DOHH2 (cell line): ENCODE measurements around the gene COBLL1.

Source experiments
- H3F3A ChIP-seq: fragments of 200-600 bp; sonication (generic), shearing (Covaris generic); 2 replicates; pipeline ENCODE4 v1.6.0; 2016; ENCODE audit warnings: antibody characterized with exemption, mild to moderate bottlenecking; ENCODE audit not compliant: control insufficient read depth, insufficient read depth
- H3K27ac ChIP-seq: fragments of 200-600 bp; sonication (generic); 2 replicates; pipeline ENCODE4 v1.5.1; 2014; ENCODE audit warnings: low read depth, mild to moderate bottlenecking, low read length, moderate library complexity
- H3K27me3 ChIP-seq: fragments of 200-600 bp; sonication (generic); 2 replicates; pipeline ENCODE4 v1.6.1; 2014; ENCODE audit warnings: mild to moderate bottlenecking, low read length, mixed read lengths; ENCODE audit not compliant: control insufficient read depth
- H3K36me3 ChIP-seq: fragments of 200-600 bp; sonication (generic); 2 replicates; pipeline ENCODE4 v1.6.1; 2014; ENCODE audit warnings: mild to moderate bottlenecking, low read length, moderate library complexity, mixed read lengths; ENCODE audit not compliant: control insufficient read depth
- H3K4me1 ChIP-seq: fragments of 200-600 bp; sonication (generic); 2 replicates; pipeline ENCODE4 v1.6.1; 2014; ENCODE audit warnings: mild to moderate bottlenecking, low read length, mixed read lengths; ENCODE audit not compliant: control insufficient read depth
- H3K4me2 ChIP-seq: fragments of 200-600 bp; sonication (generic); 2 replicates; pipeline ENCODE4 v1.6.0; 2014; ENCODE audit warnings: mild to moderate bottlenecking, low read length, moderate library complexity
- H3K4me3 ChIP-seq: fragments of 200-600 bp; sonication (generic); 2 replicates; pipeline ENCODE4 v1.5.1; 2014; ENCODE audit warnings: mild to moderate bottlenecking, low read length, mixed read lengths
- H3K79me2 ChIP-seq: fragments of 200-600 bp; sonication (generic); 2 replicates; pipeline ENCODE4 v1.6.1; 2014; ENCODE audit warnings: mild to moderate bottlenecking, low read length, mixed read lengths; ENCODE audit not compliant: control insufficient read depth
- H3K9me2 ChIP-seq: fragments of 200-600 bp; sonication (generic); replicated peaks from 2 replicates; pipeline ENCODE4 v1.6.1; 2014; ENCODE audit warnings: mild to moderate bottlenecking, low read length, mixed read lengths; ENCODE audit not compliant: control insufficient read depth
- H3K9me3 ChIP-seq: fragments of 200-600 bp; sonication (generic); 2 replicates; pipeline ENCODE4 v1.6.1; 2014; ENCODE audit warnings: antibody characterized with exemption, low read length, mixed read lengths; ENCODE audit not compliant: control insufficient read depth, insufficient read depth
- H4K20me1 ChIP-seq: fragments of 200-600 bp; sonication (generic); 2 replicates; pipeline ENCODE4 v1.6.0; 2014; ENCODE audit warnings: low read depth, mild to moderate bottlenecking, antibody characterized with exemption, low read length, moderate library complexity; ENCODE audit not compliant: control insufficient read depth, insufficient read depth
- CTCF ChIP-seq: fragments of 200-600 bp; sonication (generic); IDR thresholded peaks from one replicate; pipeline ENCODE4 v1.5.1; 2014; ENCODE audit warnings: antibody characterized with exemption, mild to moderate bottlenecking, low read depth, low read length; ENCODE audit not compliant: poor library complexity, severe bottlenecking
- EZH2phosphoT487 ChIP-seq: fragments of 200-600 bp; sonication (generic); IDR thresholded peaks from 2 replicates; pipeline ENCODE4 v1.6.1; 2017; ENCODE audit warnings: borderline replicate concordance, mild to moderate bottlenecking, antibody characterized with exemption, low read length, moderate library complexity, mixed read lengths

The COBLL1 gene

DNA sequence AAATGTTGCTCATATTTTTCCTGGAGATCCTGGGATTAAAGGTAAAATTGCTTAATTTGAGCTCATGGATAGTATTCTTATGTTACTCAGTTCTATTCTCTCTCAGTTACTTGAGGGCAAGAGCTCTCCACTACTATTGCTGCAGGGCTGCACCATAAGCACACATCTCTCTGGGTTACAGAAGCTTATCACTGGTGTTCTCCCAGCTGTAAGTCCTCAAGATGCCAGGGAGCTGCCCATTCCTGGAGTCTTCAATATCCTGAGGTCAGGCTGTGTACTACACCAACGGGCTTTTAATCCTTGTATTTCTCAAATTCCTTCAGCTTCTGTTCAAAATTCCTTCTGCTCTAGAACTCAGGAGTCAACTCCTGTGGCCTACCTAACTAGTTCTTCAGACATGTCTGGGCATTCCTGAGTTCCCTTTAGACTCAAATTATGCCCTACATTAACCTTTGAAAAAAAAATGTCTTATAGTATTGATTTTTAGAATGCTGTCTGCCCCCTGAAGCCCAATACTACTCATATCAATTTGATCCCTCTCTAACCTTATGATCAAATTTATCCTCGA lies 17.7 kb upstream of the COBLL1 start:
- no peaks in the 10 kb centered on the region for H3K36me3 ChIP-seq
- no peak for TF ChIP-seq CTCF
- TF ChIP-seq EZH2phosphoT487 = no peak
- no peaks in the 10 kb centered on the region for H3F3A ChIP-seq
- H3K4me3 ChIP-seq = no peak overlapping the region
- H4K20me1 ChIP-seq = no peaks in the 10 kb centered on the region
- H3K27me3 ChIP-seq = no peaks in the 10 kb centered on the region
- H3K4me1 ChIP-seq = no peaks in the 10 kb centered on the region
- H3K79me2 ChIP-seq = no peaks in the 10 kb centered on the region
- H3K9me3 ChIP-seq = no peaks in the 10 kb centered on the region
- H3K4me2 ChIP-seq = no peak overlapping the region
- no peaks in the 10 kb centered on the region for H3K9me2 ChIP-seq
- H3K27ac ChIP-seq = no peak overlapping the region

- no peaks in the 10 kb centered on the region for H4K20me1 ChIP-seq
- no peak overlapping the region for H3K4me2 ChIP-seq
- H3K79me2 ChIP-seq = no peaks in the 10 kb centered on the region
- 0 out of 2 replicates have a peak, but pooled peaks cover 3% of the 10 kb centered on the region for H3K27me3 ChIP-seq
- no peak overlapping the region for H3K4me3 ChIP-seq
- H3K27ac ChIP-seq = no peak overlapping the region
- H3K9me2 ChIP-seq = no peaks in the 10 kb centered on the region
- no peaks in the 10 kb centered on the region for H3F3A ChIP-seq
- no peaks in the 10 kb centered on the region for H3K4me1 ChIP-seq
- no peaks in the 10 kb centered on the region for H3K36me3 ChIP-seq
- TF ChIP-seq CTCF = no peak
- no peak for TF ChIP-seq EZH2phosphoT487
- H3K9me3 ChIP-seq = no peaks in the 10 kb centered on the region
These were observed 10.5 kb upstream of the COBLL1 start for GRCh38 chr2:164852086-164852485.

DNA sequence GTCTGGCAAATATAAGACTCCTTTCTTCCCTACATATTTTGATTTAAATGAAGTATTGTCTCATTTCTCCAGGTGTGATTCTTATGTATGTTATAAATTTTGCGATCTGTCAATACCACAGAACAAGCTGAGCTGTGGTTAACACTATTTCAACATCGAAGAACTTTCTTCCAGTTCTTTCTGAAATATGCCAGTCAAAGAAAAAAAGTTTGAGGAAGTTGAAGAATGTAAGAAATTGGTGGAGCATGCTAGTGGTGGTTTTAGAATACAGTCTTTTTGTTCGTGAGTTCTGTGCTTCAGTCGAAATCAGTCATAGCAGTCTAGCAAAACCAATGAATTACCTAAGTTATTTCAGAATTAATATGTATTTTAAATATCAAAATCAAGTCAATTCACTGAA lies 8.6 kb upstream of the COBLL1 start:
- Histone ChIP-seq H4K20me1 (no peaks in the 10 kb centered on the region), H3F3A (no peaks in the 10 kb centered on the region), H3K4me1 (no peaks in the 10 kb centered on the region), H3K27me3 (0 out of 2 replicates have a peak, but pooled peaks cover 3% of the 10 kb centered on the region), H3K4me2 (no peak overlapping the region), H3K4me3 (no peak overlapping the region), H3K36me3 (no peaks in the 10 kb centered on the region), H3K9me3 (no peaks in the 10 kb centered on the region), H3K79me2 (no peaks in the 10 kb centered on the region), H3K9me2 (no peaks in the 10 kb centered on the region), H3K27ac (no peak overlapping the region)
- no peak for TF ChIP-seq EZH2phosphoT487
- no peak for TF ChIP-seq CTCF
